Gastrocnemius medialis (tissue), 4 donors: ENCODE measurements around the gene MEIOB.

Experiments used
- CTCF ChIP-seq, 5 experiments: fragments of 450-650 bp in 3 of 5; fragments of 200-600 bp in 2 of 5; sonication (generic) in 2 of 5; IDR thresholded peaks in 4 of 5; conservative IDR thresholded peaks in 1 of 5; 1 replicate in 4 of 5; 2 replicates in 1 of 5; pipeline ENCODE4 v1.5.1; 2016 to 2019; ENCODE audit warnings: antibody characterized with exemption in 5 of 5, mild to moderate bottlenecking in 3 of 5, moderate library complexity in 3 of 5
- POLR2A ChIP-seq, 2 donors: fragments of 450-650 bp; IDR thresholded peaks; one replicate each; pipeline ENCODE4 v1.6.1; 2017; ENCODE audit warnings: antibody characterized with exemption in 2 of 2, mild to moderate bottlenecking in 2 of 2, moderate library complexity in 2 of 2

GRCh38 chr16:1790261-1790610 lies 81.7 kb downstream of the MEIOB start:
- TF ChIP-seq POLR2A (IDR thresholded peaks at IDR 0.05) (no peak), CTCF (IDR thresholded peaks at IDR 0.05 in 4 of 5, conservative IDR thresholded peaks at IDR 0.05 in 1 of 5) (no peak)
